Fibroblast of lung (primary cell): ENCODE measurements around the gene CACNA1A. TPM values are rescaled to one million over a fixed set of nuclear protein-coding genes. Genes with fewer than 3 reads are reported as not detected.
"Not testable (repeated sequence)": the region's sequence is repeated elsewhere in the genome, so short reads cannot be mapped to it uniquely, and the experiment has no call there.

ENCODE experiments used
- DNase-seq, 2 donors: peaks; one replicate each; pipeline versions ENCODE4 v3.0.0 to v3.0.0-alpha.2; 2010; ENCODE audit warnings: low read depth in 2 of 2
- H2AFZ ChIP-seq: 2 replicates; pipeline ENCODE4 v1.5.1; 2012; ENCODE audit warnings: low read length, control low read depth, inconsistent platforms
- H3K27ac ChIP-seq: 2 replicates; pipeline ENCODE4 v1.5.1; 2011; ENCODE audit warnings: low read length, control low read depth; ENCODE audit not compliant: insufficient read depth
- H3K27me3 ChIP-seq: 2 replicates; pipeline ENCODE4 v1.5.1; 2011; ENCODE audit warnings: mild to moderate bottlenecking, low read length; ENCODE audit not compliant: control insufficient read depth, insufficient read depth
- H3K36me3 ChIP-seq: 2 replicates; pipeline ENCODE4 v1.5.1; 2011; ENCODE audit warnings: low read length; ENCODE audit not compliant: control insufficient read depth, insufficient read depth
- H3K4me1 ChIP-seq: 2 replicates; pipeline ENCODE4 v1.5.1; 2011; ENCODE audit warnings: low read length; ENCODE audit not compliant: control insufficient read depth, insufficient read depth; ENCODE audit errors: extremely low read depth
- H3K4me2 ChIP-seq: 2 replicates; pipeline ENCODE4 v1.5.1; 2011; ENCODE audit warnings: low read length, control low read depth; ENCODE audit not compliant: insufficient read depth; ENCODE audit errors: extremely low read depth
- H3K4me3 ChIP-seq, 4 experiments: fragments of 200-600 bp in 1 of 4; sonication (generic) in 1 of 4; replicated peaks in 1 of 4; 2 replicates each; pipeline ENCODE4 v1.5.1; 2011 to 2016; ENCODE audit warnings: low read length in 4 of 4, low read depth in 3 of 4, mild to moderate bottlenecking in 3 of 4, control low read depth in 2 of 4, inconsistent platforms in 1 of 4, mixed read lengths in 1 of 4; ENCODE audit not compliant: insufficient read depth in 1 of 4; ENCODE audit errors: control extremely low read depth in 1 of 4
- H3K79me2 ChIP-seq: 2 replicates; pipeline ENCODE4 v1.5.1; 2012; ENCODE audit warnings: mild to moderate bottlenecking, low read length, inconsistent platforms; ENCODE audit not compliant: control insufficient read depth, insufficient read depth
- H3K9ac ChIP-seq: 2 replicates; pipeline ENCODE4 v1.5.1; 2011; ENCODE audit warnings: mild to moderate bottlenecking, low read length, control low read depth; ENCODE audit not compliant: insufficient read depth
- H3K9me3 ChIP-seq: 2 replicates; pipeline ENCODE4 v1.5.1; 2012; ENCODE audit warnings: low read depth, low read length; ENCODE audit not compliant: control insufficient read depth, insufficient read depth
- H4K20me1 ChIP-seq: 2 replicates; pipeline ENCODE4 v1.5.1; 2011; ENCODE audit warnings: low read length; ENCODE audit not compliant: control insufficient read depth, insufficient read depth; ENCODE audit errors: extremely low read depth
- EZH2 ChIP-seq: IDR thresholded peaks from 2 replicates; pipeline ENCODE4 v1.5.1; 2012; ENCODE audit warnings: low read length, control low read depth, mild to moderate bottlenecking; ENCODE audit errors: missing control alignments
- polyA plus RNA-seq, 2 donors: library from polyadenylated mRNA; depleted of rRNA in 1 of 2; stranded (reverse) in 1 of 2; unstranded in 1 of 2; fragments of >200 nt; gene quantifications; 2 replicates each; pipeline ENCODE4 v1.2.1, GENCODE V29; 2011 to 2012; ENCODE audit warnings: missing spikeins in 1 of 2
- total RNA-seq: library from RNA; depleted of rRNA; stranded (reverse); fragments of >200 nt; gene quantifications from 2 replicates; pipeline ENCODE4 v1.2.1, GENCODE V29; 2014
- TF ChIP-seq, protein P1 (sequence below), 2 donors: IDR thresholded peaks in 1 of 2; conservative IDR thresholded peaks in 1 of 2; 1 replicate in 1 of 2; 2 replicates in 1 of 2; pipeline ENCODE4 v1.5.1; 2011 to 2012; ENCODE audit warnings: low read length in 2 of 2, control low read depth in 1 of 2, inconsistent platforms in 1 of 2, low read depth in 1 of 2, mild to moderate bottlenecking in 1 of 2

CACNA1A gene
- total and polyA plus RNA-seq, 2 donors (not counting 1 experiment from before 2014, with no cell fraction given): 0.96 to 9.7 TPM

DNA sequence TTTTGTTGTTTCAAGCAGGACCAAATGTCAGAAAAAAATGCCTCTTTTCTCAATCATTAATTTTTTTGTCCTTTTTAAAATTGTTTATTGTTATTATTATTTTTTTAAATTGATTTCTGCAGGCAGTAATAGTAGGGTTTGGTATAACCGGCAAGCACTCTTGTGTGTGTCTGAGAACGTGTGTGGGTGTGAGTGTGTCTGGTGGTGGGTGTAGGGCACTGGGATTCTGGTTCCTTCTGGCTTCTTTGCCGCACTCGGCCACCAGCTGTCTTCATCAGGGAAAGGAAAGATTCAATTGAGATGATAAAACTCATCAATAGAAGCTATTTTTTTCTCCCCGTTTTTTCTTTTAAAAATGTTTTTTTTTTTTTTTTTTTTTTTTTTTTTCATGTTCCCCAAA lies 299.7 kb downstream of the CACNA1A start:
- Histone ChIP-seq H2AFZ (no peak overlapping the region), H3K9me3 (no peaks in the 10 kb centered on the region), H3K36me3 (no peaks in the 10 kb centered on the region), H3K4me3 (no peak overlapping the region), H3K9ac (no peak overlapping the region), H3K27ac (no peak overlapping the region), H4K20me1 (no peaks in the 10 kb centered on the region), H3K4me2 (no peak overlapping the region), H3K79me2 (no peaks in the 10 kb centered on the region), H3K4me1 (no peaks in the 10 kb centered on the region), H3K27me3 (no peaks in the 10 kb centered on the region)
- DNase-seq: no peak
- TF ChIP-seq EZH2: no peak
- TF ChIP-seq, protein P1, sequence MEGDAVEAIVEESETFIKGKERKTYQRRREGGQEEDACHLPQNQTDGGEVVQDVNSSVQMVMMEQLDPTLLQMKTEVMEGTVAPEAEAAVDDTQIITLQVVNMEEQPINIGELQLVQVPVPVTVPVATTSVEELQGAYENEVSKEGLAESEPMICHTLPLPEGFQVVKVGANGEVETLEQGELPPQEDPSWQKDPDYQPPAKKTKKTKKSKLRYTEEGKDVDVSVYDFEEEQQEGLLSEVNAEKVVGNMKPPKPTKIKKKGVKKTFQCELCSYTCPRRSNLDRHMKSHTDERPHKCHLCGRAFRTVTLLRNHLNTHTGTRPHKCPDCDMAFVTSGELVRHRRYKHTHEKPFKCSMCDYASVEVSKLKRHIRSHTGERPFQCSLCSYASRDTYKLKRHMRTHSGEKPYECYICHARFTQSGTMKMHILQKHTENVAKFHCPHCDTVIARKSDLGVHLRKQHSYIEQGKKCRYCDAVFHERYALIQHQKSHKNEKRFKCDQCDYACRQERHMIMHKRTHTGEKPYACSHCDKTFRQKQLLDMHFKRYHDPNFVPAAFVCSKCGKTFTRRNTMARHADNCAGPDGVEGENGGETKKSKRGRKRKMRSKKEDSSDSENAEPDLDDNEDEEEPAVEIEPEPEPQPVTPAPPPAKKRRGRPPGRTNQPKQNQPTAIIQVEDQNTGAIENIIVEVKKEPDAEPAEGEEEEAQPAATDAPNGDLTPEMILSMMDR (conservative IDR thresholded peaks at IDR 0.05 in 1 of 2, IDR thresholded peaks at IDR 0.05 in 1 of 2; ENCODE audit: low read depth in 1 of 2, low read length in 2 of 2): no peak

DNA sequence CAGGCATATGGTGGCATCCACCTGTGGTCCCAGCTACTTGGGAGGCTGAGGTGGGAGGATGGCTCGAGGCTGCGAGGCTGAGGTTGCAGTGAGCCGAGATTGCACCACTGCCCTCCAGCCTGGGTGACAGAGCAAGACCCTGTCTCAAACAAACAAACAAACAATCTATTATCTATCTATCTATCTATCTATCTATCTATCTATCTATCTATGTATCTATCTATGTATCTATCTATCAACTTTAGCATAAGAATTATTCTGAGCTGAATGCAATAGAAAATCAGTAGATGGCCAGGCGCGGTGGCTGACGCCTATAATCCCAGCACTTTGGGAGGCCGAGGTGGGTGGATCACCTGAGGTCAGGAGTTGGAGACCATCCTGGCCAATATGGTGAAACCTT lies 304.2 kb downstream of the CACNA1A start:
- not testable (repeated sequence) for H3K79me2 ChIP-seq, H3K4me1 ChIP-seq, H2AFZ ChIP-seq, H3K27ac ChIP-seq, H3K36me3 ChIP-seq, H3K9ac ChIP-seq, H3K27me3 ChIP-seq, DNase-seq, H3K4me3 ChIP-seq, H4K20me1 ChIP-seq, H3K9me3 ChIP-seq, H3K4me2 ChIP-seq

DNA sequence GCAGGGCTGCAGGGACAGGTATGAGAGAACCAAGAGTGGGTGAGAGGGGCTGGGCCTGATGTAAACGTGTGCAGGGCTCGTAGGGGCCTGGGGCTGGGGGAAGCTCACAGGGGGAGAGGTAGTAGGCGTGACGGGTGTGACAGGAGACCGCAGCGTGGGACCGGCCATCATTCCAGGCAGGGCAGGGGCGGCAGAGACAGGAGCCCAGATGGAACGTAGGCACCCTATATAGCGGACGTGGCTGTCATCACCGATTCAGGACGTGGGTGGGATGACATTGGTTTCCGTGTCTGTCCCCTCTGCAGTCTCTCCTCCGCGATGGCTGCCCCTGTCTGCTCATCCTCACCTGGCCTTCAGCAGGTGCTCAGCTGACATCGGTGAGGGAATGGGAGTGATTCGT lies 307.6 kb downstream of the CACNA1A start:
- H3K36me3 ChIP-seq: no peaks in the 10 kb centered on the region
- no peak for DNase-seq
- H4K20me1 ChIP-seq: no peaks in the 10 kb centered on the region
- H3K4me3 ChIP-seq: no peak overlapping the region
- no peak overlapping the region for H3K4me2 ChIP-seq
- H3K79me2 ChIP-seq: no peaks in the 10 kb centered on the region
- no peaks in the 10 kb centered on the region for H3K4me1 ChIP-seq
- H3K27ac ChIP-seq: no peak overlapping the region
- TF ChIP-seq, protein P1 (conservative IDR thresholded peaks at IDR 0.05 in 1 of 2, IDR thresholded peaks at IDR 0.05 in 1 of 2; ENCODE audit: low read depth in 1 of 2, low read length in 2 of 2): no peak
- no peak for TF ChIP-seq EZH2
- H2AFZ ChIP-seq: no peak overlapping the region
- no peaks in the 10 kb centered on the region for H3K9me3 ChIP-seq
- no peak overlapping the region for H3K9ac ChIP-seq
- H3K27me3 ChIP-seq: no peaks in the 10 kb centered on the region

DNA sequence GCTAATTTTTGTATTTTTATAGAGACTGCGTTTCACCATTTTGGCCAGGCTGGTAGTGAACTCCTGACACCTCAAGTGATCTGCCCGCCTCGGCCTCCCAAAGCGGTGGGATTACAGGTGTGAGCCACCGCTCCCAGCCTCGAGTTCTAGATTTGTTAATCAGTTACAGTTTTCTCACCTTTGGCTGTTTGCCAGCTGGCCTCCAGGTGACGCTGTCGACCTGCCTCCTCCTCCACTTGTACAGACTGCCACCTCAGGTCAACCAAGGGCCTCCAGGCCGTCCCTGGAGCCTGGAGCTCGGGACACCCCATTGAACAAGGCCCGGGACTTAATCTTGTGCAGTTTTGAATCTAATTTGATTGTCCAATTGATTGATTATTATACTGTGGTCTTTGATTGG lies 310.6 kb downstream of the CACNA1A start:
- Histone ChIP-seq H4K20me1 (no peaks in the 10 kb centered on the region), H3K4me1 (no peaks in the 10 kb centered on the region), H3K9ac (no peak overlapping the region), H2AFZ (no peak overlapping the region), H3K27ac (no peak overlapping the region), H3K27me3 (no peaks in the 10 kb centered on the region), H3K79me2 (no peaks in the 10 kb centered on the region), H3K9me3 (no peaks in the 10 kb centered on the region), H3K4me3 (no peak overlapping the region), H3K4me2 (no peak overlapping the region), H3K36me3 (no peaks in the 10 kb centered on the region)
- no peak for TF ChIP-seq EZH2
- TF ChIP-seq, protein P1 (conservative IDR thresholded peaks at IDR 0.05 in 1 of 2, IDR thresholded peaks at IDR 0.05 in 1 of 2; ENCODE audit: low read depth in 1 of 2, low read length in 2 of 2): no peak
- DNase-seq: no peak
